Testis (tissue), 2 donors: ENCODE data around the gene ACO2.

Experiments
- POLR2A ChIP-seq: fragments of 450-650 bp; IDR thresholded peaks from one replicate; pipeline ENCODE4 v1.6.1; 2017; ENCODE audit warnings: antibody characterized with exemption, mild to moderate bottlenecking, moderate library complexity
- TF ChIP-seq, protein P1 (sequence below), 3 experiments: fragments of 450-650 bp in 2 of 3; fragments of 200-600 bp in 1 of 3; sonication (generic) in 1 of 3; IDR thresholded peaks; one replicate each; pipeline ENCODE4 v1.5.1; 2016 to 2019; ENCODE audit warnings: antibody characterized with exemption in 3 of 3, mild to moderate bottlenecking in 2 of 3, moderate library complexity in 1 of 3

DNA sequence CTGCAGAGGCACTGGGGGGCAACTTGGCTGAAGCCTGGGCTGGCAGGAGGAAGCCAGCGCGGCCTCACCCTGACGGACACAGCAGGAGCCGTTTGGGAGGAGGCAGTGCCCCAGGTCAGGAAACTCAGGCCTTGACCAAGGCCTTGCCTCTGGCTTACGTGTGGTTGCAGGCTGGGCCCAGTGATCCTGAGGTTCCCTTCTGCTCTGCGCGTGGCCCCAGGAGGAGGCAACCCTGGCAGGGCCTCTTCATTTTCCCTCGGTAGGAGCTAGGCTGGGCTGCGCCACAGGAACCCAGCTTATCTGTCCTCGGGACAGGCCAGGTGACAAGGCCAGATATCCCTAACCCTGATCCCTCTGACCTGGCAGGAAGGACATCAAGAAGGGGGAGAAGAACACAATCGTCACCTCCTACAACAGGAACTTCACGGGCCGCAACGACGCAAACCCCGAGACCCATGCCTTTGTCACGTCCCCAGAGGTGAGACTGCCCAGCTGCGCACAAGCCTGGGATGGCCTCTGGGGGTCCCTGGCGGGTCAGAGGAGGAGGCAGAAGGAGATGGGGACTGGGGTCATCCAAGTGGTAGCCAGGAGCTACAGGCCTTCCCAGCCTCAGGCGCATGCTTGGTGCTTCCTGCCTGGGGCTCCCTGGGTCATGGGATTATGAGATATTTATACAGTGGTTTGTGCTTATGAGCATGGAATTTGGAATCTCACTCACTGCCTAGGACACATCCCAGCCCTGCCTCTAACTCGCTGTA is 54.7 kb downstream of the ACO2 start:
- TF ChIP-seq, protein P1, sequence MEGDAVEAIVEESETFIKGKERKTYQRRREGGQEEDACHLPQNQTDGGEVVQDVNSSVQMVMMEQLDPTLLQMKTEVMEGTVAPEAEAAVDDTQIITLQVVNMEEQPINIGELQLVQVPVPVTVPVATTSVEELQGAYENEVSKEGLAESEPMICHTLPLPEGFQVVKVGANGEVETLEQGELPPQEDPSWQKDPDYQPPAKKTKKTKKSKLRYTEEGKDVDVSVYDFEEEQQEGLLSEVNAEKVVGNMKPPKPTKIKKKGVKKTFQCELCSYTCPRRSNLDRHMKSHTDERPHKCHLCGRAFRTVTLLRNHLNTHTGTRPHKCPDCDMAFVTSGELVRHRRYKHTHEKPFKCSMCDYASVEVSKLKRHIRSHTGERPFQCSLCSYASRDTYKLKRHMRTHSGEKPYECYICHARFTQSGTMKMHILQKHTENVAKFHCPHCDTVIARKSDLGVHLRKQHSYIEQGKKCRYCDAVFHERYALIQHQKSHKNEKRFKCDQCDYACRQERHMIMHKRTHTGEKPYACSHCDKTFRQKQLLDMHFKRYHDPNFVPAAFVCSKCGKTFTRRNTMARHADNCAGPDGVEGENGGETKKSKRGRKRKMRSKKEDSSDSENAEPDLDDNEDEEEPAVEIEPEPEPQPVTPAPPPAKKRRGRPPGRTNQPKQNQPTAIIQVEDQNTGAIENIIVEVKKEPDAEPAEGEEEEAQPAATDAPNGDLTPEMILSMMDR (IDR thresholded peaks at IDR 0.05), result no peak
- no peak for TF ChIP-seq POLR2A
